Right atrium auricular region (tissue), 2 donors: ENCODE measurements around the gene OPRL1. TPM values are rescaled to one million over a fixed set of nuclear protein-coding genes. Genes with fewer than 3 reads are reported as not detected.

Experiments used
- DNase-seq: peaks from one replicate; pipeline ENCODE4 v3.0.0-alpha.2; 2019; ENCODE audit warnings: low spot score
- H3K27ac ChIP-seq, 2 donors: fragments of 200-600 bp; sonication (generic); 1 replicate in 1 of 2; 2 replicates in 1 of 2; pipeline ENCODE4 v1.5.1; 2016 to 2019
- H3K27me3 ChIP-seq, 2 donors: fragments of 200-600 bp; sonication (generic); one replicate each; pipeline versions ENCODE4 v1.5.1 to v1.6.0; 2017 to 2019
- H3K36me3 ChIP-seq: fragments of 200-600 bp; sonication (generic); one replicate; pipeline ENCODE4 v1.5.1; 2016
- H3K4me1 ChIP-seq, 2 donors: fragments of 200-600 bp; sonication (generic); one replicate each; pipeline versions ENCODE4 v1.5.1 to v1.6.0; 2017 to 2019
- H3K4me3 ChIP-seq, 2 donors: fragments of 200-600 bp; sonication (generic); 1 replicate in 1 of 2; 2 replicates in 1 of 2; pipeline ENCODE4 v1.5.1; 2017 to 2019; ENCODE audit warnings: mild to moderate bottlenecking in 1 of 2, moderate library complexity in 1 of 2
- H3K9me3 ChIP-seq, 2 donors: fragments of 200-600 bp; sonication (generic); one replicate each; pipeline ENCODE4 v1.5.1; 2019
- total RNA-seq, 2 donors: library from RNA; depleted of rRNA; stranded (reverse); fragments of >200 nt; gene quantifications; one replicate each; pipeline ENCODE4 v1.1.0, GENCODE V29; 2016
- TF ChIP-seq, protein P1 (sequence below), 2 donors: fragments of 200-600 bp; sonication (generic); IDR thresholded peaks; one replicate each; pipeline ENCODE4 v1.5.1; 2019; ENCODE audit warnings: antibody characterized with exemption in 2 of 2

The OPRL1 gene
- total RNA-seq, 2 donors from 2014 or later, result 0.75 to 1.4 TPM

DNA sequence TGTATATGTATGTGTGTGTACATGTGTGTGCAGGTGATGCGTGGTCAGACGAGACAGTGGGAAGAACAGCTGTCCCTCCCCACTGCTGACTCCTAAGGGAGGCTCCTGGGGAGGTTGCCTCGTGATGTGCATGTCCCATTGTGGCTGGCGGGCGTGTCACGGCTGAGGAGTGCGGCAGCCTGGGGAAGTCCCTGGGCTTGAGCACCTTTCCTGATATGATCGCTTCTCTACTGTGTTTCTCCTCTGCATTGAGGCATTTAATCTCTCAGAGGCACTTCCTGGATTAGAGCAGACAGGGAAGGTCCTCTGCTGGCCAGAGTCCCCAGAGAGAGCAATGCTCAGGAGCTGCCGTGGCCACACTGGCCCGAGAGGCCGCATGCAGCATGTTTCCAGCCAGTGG lies 16.0 kb downstream of the OPRL1 start:
- no peak overlapping the region for H3K27ac ChIP-seq
- H3K4me3 ChIP-seq, result no peak overlapping the region
- no peaks in the 10 kb centered on the region for H3K36me3 ChIP-seq
- H3K9me3 ChIP-seq, result no peaks in the 10 kb centered on the region
- TF ChIP-seq, protein P1, sequence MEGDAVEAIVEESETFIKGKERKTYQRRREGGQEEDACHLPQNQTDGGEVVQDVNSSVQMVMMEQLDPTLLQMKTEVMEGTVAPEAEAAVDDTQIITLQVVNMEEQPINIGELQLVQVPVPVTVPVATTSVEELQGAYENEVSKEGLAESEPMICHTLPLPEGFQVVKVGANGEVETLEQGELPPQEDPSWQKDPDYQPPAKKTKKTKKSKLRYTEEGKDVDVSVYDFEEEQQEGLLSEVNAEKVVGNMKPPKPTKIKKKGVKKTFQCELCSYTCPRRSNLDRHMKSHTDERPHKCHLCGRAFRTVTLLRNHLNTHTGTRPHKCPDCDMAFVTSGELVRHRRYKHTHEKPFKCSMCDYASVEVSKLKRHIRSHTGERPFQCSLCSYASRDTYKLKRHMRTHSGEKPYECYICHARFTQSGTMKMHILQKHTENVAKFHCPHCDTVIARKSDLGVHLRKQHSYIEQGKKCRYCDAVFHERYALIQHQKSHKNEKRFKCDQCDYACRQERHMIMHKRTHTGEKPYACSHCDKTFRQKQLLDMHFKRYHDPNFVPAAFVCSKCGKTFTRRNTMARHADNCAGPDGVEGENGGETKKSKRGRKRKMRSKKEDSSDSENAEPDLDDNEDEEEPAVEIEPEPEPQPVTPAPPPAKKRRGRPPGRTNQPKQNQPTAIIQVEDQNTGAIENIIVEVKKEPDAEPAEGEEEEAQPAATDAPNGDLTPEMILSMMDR (IDR thresholded peaks at IDR 0.05), result no peak
- H3K4me1 ChIP-seq, result no peaks in the 10 kb centered on the region
- DNase-seq, result no peak
- no peaks in the 10 kb centered on the region for H3K27me3 ChIP-seq

DNA sequence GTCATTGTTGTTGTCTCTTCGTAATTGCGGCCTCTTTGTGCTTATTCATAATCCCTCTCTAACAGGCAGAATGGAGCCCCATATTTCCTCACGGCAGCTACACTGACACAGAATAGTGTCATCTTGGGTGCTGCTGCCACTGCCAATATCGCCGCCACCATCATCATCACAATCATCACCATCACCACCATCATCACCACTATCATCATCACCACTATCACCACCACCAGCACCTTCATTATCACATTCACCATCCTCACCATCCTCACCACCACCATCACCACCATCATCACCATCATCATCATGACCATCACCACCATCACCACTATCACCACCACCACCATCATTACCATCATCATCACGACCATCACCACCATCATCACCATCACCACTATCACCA lies 16.7 kb downstream of the OPRL1 start:
- H3K4me3 ChIP-seq, result no peak overlapping the region
- no peak for DNase-seq
- H3K27me3 ChIP-seq, result no peaks in the 10 kb centered on the region
- no peak overlapping the region for H3K27ac ChIP-seq
- TF ChIP-seq, protein P1 (IDR thresholded peaks at IDR 0.05), result no peak
- no peaks in the 10 kb centered on the region for H3K36me3 ChIP-seq
- H3K4me1 ChIP-seq, result no peaks in the 10 kb centered on the region
- H3K9me3 ChIP-seq, result no peaks in the 10 kb centered on the region

DNA sequence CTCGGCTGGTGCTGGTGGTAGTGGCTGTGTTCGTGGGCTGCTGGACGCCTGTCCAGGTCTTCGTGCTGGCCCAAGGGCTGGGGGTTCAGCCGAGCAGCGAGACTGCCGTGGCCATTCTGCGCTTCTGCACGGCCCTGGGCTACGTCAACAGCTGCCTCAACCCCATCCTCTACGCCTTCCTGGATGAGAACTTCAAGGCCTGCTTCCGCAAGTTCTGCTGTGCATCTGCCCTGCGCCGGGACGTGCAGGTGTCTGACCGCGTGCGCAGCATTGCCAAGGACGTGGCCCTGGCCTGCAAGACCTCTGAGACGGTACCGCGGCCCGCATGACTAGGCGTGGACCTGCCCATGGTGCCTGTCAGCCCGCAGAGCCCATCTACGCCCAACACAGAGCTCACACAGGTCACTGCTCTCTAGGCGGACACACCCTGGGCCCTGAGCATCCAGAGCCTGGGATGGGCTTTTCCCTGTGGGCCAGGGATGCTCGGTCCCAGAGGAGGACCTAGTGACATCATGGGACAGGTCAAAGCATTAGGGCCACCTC lies 18.7 kb downstream of the OPRL1 start:
- Histone ChIP-seq H3K9me3 (no peaks in the 10 kb centered on the region), H3K36me3 (no peaks in the 10 kb centered on the region), H3K27ac (no peak overlapping the region), H3K27me3 (no peaks in the 10 kb centered on the region), H3K4me3 (no peak overlapping the region), H3K4me1 (peaks cover 0 to 12% of the 10 kb centered on the region in 2 donors)
- DNase-seq, result no peak
- TF ChIP-seq, protein P1 (IDR thresholded peaks at IDR 0.05), result no peak

DNA sequence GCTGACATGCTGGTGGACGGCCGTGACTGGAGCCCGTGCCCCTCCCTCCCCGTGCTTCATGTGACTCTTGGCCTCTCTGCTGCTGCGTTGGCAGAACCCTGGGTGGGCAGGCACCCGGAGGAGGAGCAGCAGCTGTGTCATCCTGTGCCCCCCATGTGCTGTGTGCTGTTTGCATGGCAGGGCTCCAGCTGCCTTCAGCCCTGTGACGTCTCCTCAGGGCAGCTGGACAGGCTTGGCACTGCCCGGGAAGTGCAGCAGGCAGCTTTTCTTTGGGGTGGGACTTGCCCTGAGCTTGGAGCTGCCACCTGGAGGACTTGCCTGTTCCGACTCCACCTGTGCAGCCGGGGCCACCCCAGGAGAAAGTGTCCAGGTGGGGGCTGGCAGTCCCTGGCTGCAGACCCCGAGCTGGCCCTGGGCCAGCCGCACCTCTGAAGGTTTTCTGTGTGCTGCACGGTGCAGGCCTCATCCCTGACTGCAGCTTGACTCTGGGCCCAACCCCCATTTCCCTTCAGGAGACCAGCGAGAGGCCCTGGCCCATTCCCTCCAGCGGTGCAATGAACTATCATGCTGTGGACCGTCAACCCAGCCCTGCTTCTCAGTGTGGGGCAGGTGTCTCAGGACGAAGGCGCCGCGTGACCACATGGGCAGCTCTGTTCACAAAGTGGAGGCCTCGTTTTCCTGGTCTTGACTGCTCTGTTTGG lies 19.4 kb downstream of the OPRL1 start:
- Histone ChIP-seq H3K9me3 (no peaks in the 10 kb centered on the region), H3K4me3 (no peak overlapping the region), H3K4me1 (peaks cover 0 to 12% of the 10 kb centered on the region in 2 donors), H3K36me3 (no peaks in the 10 kb centered on the region), H3K27me3 (no peaks in the 10 kb centered on the region), H3K27ac (no peak overlapping the region)
- TF ChIP-seq, protein P1 (IDR thresholded peaks at IDR 0.05), result no peak
- no peak for DNase-seq

DNA sequence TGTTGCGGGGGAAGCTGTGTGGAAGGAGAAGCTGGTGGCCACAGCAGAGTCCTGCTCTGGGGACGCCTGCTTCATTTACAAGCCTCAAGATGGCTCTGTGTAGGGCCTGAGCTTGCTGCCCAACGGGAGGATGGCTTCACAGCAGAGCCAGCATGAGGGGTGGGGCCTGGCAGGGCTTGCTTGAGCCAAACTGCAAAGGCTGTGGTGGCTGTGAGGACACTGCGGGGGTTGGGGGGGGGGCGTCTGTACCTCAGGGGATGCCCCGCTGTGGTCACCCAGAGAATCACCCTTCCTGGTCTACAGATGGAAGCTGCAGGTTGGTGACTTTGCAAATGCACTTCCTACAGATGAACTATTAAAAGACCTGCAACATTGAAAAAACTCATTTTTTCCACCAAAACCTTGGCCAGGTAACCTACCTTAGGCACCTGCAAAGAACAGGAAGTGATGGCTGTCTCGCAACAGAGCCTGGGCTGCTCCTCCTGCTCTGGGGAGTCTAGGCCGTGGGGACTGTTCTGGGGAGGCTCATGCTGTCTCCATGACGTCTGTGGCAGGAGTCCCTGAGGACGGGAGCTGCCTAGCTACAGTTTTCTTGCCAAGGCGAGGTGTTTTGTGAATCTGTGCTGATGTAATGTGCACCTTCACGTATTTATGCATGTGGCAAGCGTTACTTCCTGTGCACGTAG lies 20.1 kb downstream of the OPRL1 start:
- no peak for DNase-seq
- Histone ChIP-seq H3K4me1 (peaks cover 0 to 12% of the 10 kb centered on the region in 2 donors), H3K27ac (no peak overlapping the region), H3K9me3 (no peaks in the 10 kb centered on the region), H3K36me3 (no peaks in the 10 kb centered on the region), H3K4me3 (no peak overlapping the region), H3K27me3 (no peaks in the 10 kb centered on the region)
- TF ChIP-seq, protein P1 (IDR thresholded peaks at IDR 0.05), result no peak
